ENCODE data around the gene PHKA2.

The PHKA2 gene

GRCh38 chrX:18920079-18920478 is 63.8 kb downstream of the PHKA2 start:
- no peak overlapping the region for H3K9ac ChIP-seq (ENCODE audit: insufficient read length, low read depth)
- no peaks in the 10 kb centered on the region for H3K27me3 ChIP-seq (ENCODE audit: insufficient read depth, insufficient read length)
- peaks cover 24% of the 10 kb centered on the region for H3K36me3 ChIP-seq (ENCODE audit: insufficient read depth, insufficient read length, low read length)
- H3K9me3 ChIP-seq (ENCODE audit: insufficient read depth, low read length), result peaks cover 8% of the 10 kb centered on the region; the same call in 1 of the 2 replicates
- TF ChIP-seq ZNF274 (IDR thresholded peaks at IDR 0.05; ENCODE audit: low read depth, low read length) (no peak), SUZ12 (IDR thresholded peaks at IDR 0.05; ENCODE audit: extremely low read depth, insufficient read depth, insufficient read length) (no peak), YY1 (IDR thresholded peaks at IDR 0.05; ENCODE audit: insufficient read depth, insufficient read length) (no peak)
- H3K4me1 ChIP-seq (ENCODE audit: insufficient read depth, insufficient read length), result no peaks in the 10 kb centered on the region
- no peak for DNase-seq (ENCODE audit: low read depth, low spot score)
- no peak overlapping the region for H3K4me3 ChIP-seq (ENCODE audit: insufficient read length, low read depth)

- Histone ChIP-seq H3K4me3 (ENCODE audit: insufficient read length, low read depth) (no peak overlapping the region), H3K27me3 (ENCODE audit: insufficient read depth, insufficient read length) (no peaks in the 10 kb centered on the region), H3K36me3 (ENCODE audit: insufficient read depth, insufficient read length, low read length) (peaks cover 20% of the 10 kb centered on the region), H3K9ac (ENCODE audit: insufficient read length, low read depth) (no peak overlapping the region), H3K4me1 (ENCODE audit: insufficient read depth, insufficient read length) (no peaks in the 10 kb centered on the region), H3K9me3 (ENCODE audit: insufficient read depth, low read length) (peaks cover 8% of the 10 kb centered on the region; the same call in 1 of the 2 replicates)
- no peak for DNase-seq (ENCODE audit: low read depth, low spot score)
- TF ChIP-seq ZNF274 (IDR thresholded peaks at IDR 0.05; ENCODE audit: low read depth, low read length) (no peak), YY1 (IDR thresholded peaks at IDR 0.05; ENCODE audit: insufficient read depth, insufficient read length) (no peak), SUZ12 (IDR thresholded peaks at IDR 0.05; ENCODE audit: extremely low read depth, insufficient read depth, insufficient read length) (no peak)
Observed at GRCh38 chrX:18917831-18918230, 66.1 kb downstream of the PHKA2 start.

GRCh38 chrX:18906286-18906685 is 77.6 kb downstream of the PHKA2 start:
- Histone ChIP-seq H3K9ac (ENCODE audit: insufficient read length, low read depth) (no peak overlapping the region), H3K9me3 (ENCODE audit: insufficient read depth, low read length) (no peaks in the 10 kb centered on the region), H3K36me3 (ENCODE audit: insufficient read depth, insufficient read length, low read length) (peaks cover 50% of the 10 kb centered on the region), H3K27me3 (ENCODE audit: insufficient read depth, insufficient read length) (no peaks in the 10 kb centered on the region), H3K4me1 (ENCODE audit: insufficient read depth, insufficient read length) (no peaks in the 10 kb centered on the region), H3K4me3 (ENCODE audit: insufficient read length, low read depth) (no peak overlapping the region)
- TF ChIP-seq SUZ12 (IDR thresholded peaks at IDR 0.05; ENCODE audit: extremely low read depth, insufficient read depth, insufficient read length), result no peak
- TF ChIP-seq YY1 (IDR thresholded peaks at IDR 0.05; ENCODE audit: insufficient read depth, insufficient read length), result no peak
- TF ChIP-seq ZNF274 (IDR thresholded peaks at IDR 0.05; ENCODE audit: low read depth, low read length), result no peak
- no peak for DNase-seq (ENCODE audit: low read depth, low spot score)

GRCh38 chrX:18900401-18900976 is 83.4 kb downstream of the PHKA2 start:
- Histone ChIP-seq H3K4me1 (ENCODE audit: insufficient read depth, insufficient read length) (peaks cover 4% of the 10 kb centered on the region), H3K36me3 (ENCODE audit: insufficient read depth, insufficient read length, low read length) (peaks cover 33% of the 10 kb centered on the region), H3K9me3 (ENCODE audit: insufficient read depth, low read length) (no peaks in the 10 kb centered on the region), H3K9ac (ENCODE audit: insufficient read length, low read depth) (no peak overlapping the region), H3K4me3 (ENCODE audit: insufficient read length, low read depth) (no peak overlapping the region), H3K27me3 (ENCODE audit: insufficient read depth, insufficient read length) (no peaks in the 10 kb centered on the region)
- TF ChIP-seq ZNF274 (IDR thresholded peaks at IDR 0.05; ENCODE audit: low read depth, low read length), result no peak
- no peak for TF ChIP-seq YY1 (IDR thresholded peaks at IDR 0.05; ENCODE audit: insufficient read depth, insufficient read length)
- TF ChIP-seq SUZ12 (IDR thresholded peaks at IDR 0.05; ENCODE audit: extremely low read depth, insufficient read depth, insufficient read length), result no peak
- no peak for DNase-seq (ENCODE audit: low read depth, low spot score)

- Histone ChIP-seq H3K9ac (ENCODE audit: insufficient read length, low read depth) (no peak overlapping the region), H3K4me3 (ENCODE audit: insufficient read length, low read depth) (no peak overlapping the region), H3K4me1 (ENCODE audit: insufficient read depth, insufficient read length) (peaks cover 4% of the 10 kb centered on the region), H3K36me3 (ENCODE audit: insufficient read depth, insufficient read length, low read length) (peaks cover 30% of the 10 kb centered on the region), H3K9me3 (ENCODE audit: insufficient read depth, low read length) (no peaks in the 10 kb centered on the region), H3K27me3 (ENCODE audit: insufficient read depth, insufficient read length) (no peaks in the 10 kb centered on the region)
- TF ChIP-seq YY1 (IDR thresholded peaks at IDR 0.05; ENCODE audit: insufficient read depth, insufficient read length) (no peak), ZNF274 (IDR thresholded peaks at IDR 0.05; ENCODE audit: low read depth, low read length) (no peak), SUZ12 (IDR thresholded peaks at IDR 0.05; ENCODE audit: extremely low read depth, insufficient read depth, insufficient read length) (no peak)
- no peak for DNase-seq (ENCODE audit: low read depth, low spot score)
Observed at GRCh38 chrX:18899796-18900380, 84.0 kb downstream of the PHKA2 start.

GRCh38 chrX:18898492-18898891 is 85.4 kb downstream of the PHKA2 start:
- TF ChIP-seq ZNF274 (IDR thresholded peaks at IDR 0.05; ENCODE audit: low read depth, low read length) (no peak), SUZ12 (IDR thresholded peaks at IDR 0.05; ENCODE audit: extremely low read depth, insufficient read depth, insufficient read length) (no peak), YY1 (IDR thresholded peaks at IDR 0.05; ENCODE audit: insufficient read depth, insufficient read length) (no peak)
- Histone ChIP-seq H3K36me3 (ENCODE audit: insufficient read depth, insufficient read length, low read length) (peaks cover 39% of the 10 kb centered on the region), H3K9me3 (ENCODE audit: insufficient read depth, low read length) (no peaks in the 10 kb centered on the region), H3K27me3 (ENCODE audit: insufficient read depth, insufficient read length) (no peaks in the 10 kb centered on the region), H3K9ac (ENCODE audit: insufficient read length, low read depth) (no peak overlapping the region), H3K4me3 (ENCODE audit: insufficient read length, low read depth) (no peak overlapping the region), H3K4me1 (ENCODE audit: insufficient read depth, insufficient read length) (peaks cover 4% of the 10 kb centered on the region)
- DNase-seq (ENCODE audit: low read depth, low spot score), result no peak

GRCh38 chrX:18898091-18898490 is 85.8 kb downstream of the PHKA2 start:
- H3K27me3 ChIP-seq (ENCODE audit: insufficient read depth, insufficient read length), result no peaks in the 10 kb centered on the region
- no peak for DNase-seq (ENCODE audit: low read depth, low spot score)
- no peak overlapping the region for H3K4me3 ChIP-seq (ENCODE audit: insufficient read length, low read depth)
- H3K9ac ChIP-seq (ENCODE audit: insufficient read length, low read depth), result no peak overlapping the region
- peaks cover 38% of the 10 kb centered on the region for H3K36me3 ChIP-seq (ENCODE audit: insufficient read depth, insufficient read length, low read length)
- no peaks in the 10 kb centered on the region for H3K9me3 ChIP-seq (ENCODE audit: insufficient read depth, low read length)
- no peak for TF ChIP-seq YY1 (IDR thresholded peaks at IDR 0.05; ENCODE audit: insufficient read depth, insufficient read length)
- TF ChIP-seq ZNF274 (IDR thresholded peaks at IDR 0.05; ENCODE audit: low read depth, low read length), result no peak
- no peak for TF ChIP-seq SUZ12 (IDR thresholded peaks at IDR 0.05; ENCODE audit: extremely low read depth, insufficient read depth, insufficient read length)
- peaks cover 4% of the 10 kb centered on the region for H3K4me1 ChIP-seq (ENCODE audit: insufficient read depth, insufficient read length)
